Endothelial cell (in vitro differentiated cells): ENCODE measurements around the gene PLD1. TPM values are rescaled to one million over a fixed set of nuclear protein-coding genes. Genes with fewer than 3 reads are reported as not detected.

Experiments
- DNase-seq: peaks from one replicate; pipeline ENCODE4 v3.0.0; 2021; ENCODE audit warnings: low spot score
- H3K27ac Mint-ChIP-seq: one replicate; pipeline ENCODE4 v1.8.0; 2021; ENCODE audit warnings: mixed read lengths, inconsistent platforms; ENCODE audit not compliant: unreplicated experiment
- H3K27me3 Mint-ChIP-seq: one replicate; pipeline ENCODE4 v1.8.0; 2021; ENCODE audit warnings: mild to moderate bottlenecking, moderate library complexity, mixed read lengths, inconsistent platforms; ENCODE audit not compliant: unreplicated experiment
- H3K36me3 Mint-ChIP-seq: one replicate; pipeline ENCODE4 v1.8.0; 2021; ENCODE audit warnings: mild to moderate bottlenecking, low read depth, mixed read lengths, inconsistent platforms; ENCODE audit not compliant: unreplicated experiment
- H3K4me1 Mint-ChIP-seq: one replicate; pipeline ENCODE4 v1.8.0; 2021; ENCODE audit warnings: mild to moderate bottlenecking, mixed read lengths, inconsistent platforms; ENCODE audit not compliant: unreplicated experiment
- H3K4me3 Mint-ChIP-seq: one replicate; pipeline ENCODE4 v1.8.0; 2021; ENCODE audit warnings: mild to moderate bottlenecking, mixed read lengths, inconsistent platforms; ENCODE audit not compliant: unreplicated experiment
- H3K9me3 Mint-ChIP-seq: one replicate; pipeline ENCODE4 v1.8.0; 2021; ENCODE audit warnings: mixed read lengths, inconsistent platforms; ENCODE audit not compliant: unreplicated experiment
- CTCF ChIP-seq: fragments of 200-600 bp; sonication (generic); IDR thresholded peaks from one replicate; pipeline ENCODE4 v1.5.0; 2021; ENCODE audit warnings: antibody characterized with exemption; ENCODE audit not compliant: unreplicated experiment
- total RNA-seq: library from RNA; stranded (reverse); fragmentation: NEBNext Ultra II Directional; extraction: Animal tissue kit (Norgen Biotek cat#: 25700); gene quantifications from one replicate; pipeline ENCODE4 v1.2.1, GENCODE V29; 2021; ENCODE audit not compliant: unreplicated experiment

The PLD1 gene
- total RNA-seq, 1 donor from 2014 or later = 61.5 TPM

DNA sequence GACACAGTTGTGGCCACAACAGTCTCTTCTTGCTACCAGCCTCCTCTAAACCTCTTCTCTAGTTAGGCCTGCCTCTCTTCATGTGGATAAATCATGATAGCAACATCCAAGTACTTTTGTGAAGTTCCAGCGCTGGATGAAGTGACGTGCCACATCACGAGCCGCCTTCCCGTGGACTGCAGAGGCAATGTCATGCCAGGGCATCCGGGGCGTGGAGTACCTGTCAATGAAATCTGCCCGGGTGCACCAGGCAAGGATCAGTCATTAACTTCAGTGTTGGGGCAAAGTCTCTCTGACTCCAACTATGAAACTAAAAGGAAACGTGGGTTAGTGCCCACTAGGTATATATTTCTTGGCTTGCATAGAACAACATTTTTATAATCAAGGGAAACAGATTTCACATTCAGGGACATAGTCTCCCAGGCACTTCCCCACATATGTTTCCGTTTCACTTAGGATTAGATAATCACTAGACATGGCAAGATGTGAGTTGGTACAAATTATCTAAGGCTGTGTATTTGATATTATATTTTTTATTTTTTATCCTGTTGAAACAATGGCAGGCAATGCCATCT lies 133.6 kb downstream of the PLD1 start:
- peaks cover 17% of the 10 kb centered on the region for H3K36me3 Mint-ChIP-seq
- no peak overlapping the region for H3K4me3 Mint-ChIP-seq
- DNase-seq = no peak
- no peaks in the 10 kb centered on the region for H3K4me1 Mint-ChIP-seq
- no peaks in the 10 kb centered on the region for H3K9me3 Mint-ChIP-seq
- no peak overlapping the region for H3K27ac Mint-ChIP-seq
- TF ChIP-seq CTCF = no peak
- H3K27me3 Mint-ChIP-seq = no peaks in the 10 kb centered on the region

DNA sequence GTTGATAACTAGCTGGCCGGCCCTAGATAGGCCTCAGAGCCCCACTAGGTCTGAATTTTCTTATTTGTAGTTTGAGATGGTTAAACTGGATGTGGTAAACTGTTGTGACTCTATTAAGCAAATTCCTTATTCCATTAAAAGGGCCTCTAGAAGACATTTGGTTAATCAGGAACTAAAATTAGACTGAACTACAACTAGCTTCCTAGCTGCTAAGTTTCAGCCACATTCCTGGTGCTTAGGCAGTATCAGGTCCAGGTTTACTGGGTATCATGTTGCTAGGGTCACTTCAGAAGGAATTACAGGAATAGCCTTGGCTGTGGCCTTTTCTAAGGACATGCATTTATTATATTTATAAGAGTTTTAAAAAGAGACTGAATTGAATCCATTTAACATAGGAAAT lies 136.3 kb downstream of the PLD1 start:
- no peak for TF ChIP-seq CTCF
- no peak overlapping the region for H3K4me3 Mint-ChIP-seq
- no peaks in the 10 kb centered on the region for H3K9me3 Mint-ChIP-seq
- DNase-seq = no peak
- peaks cover 4% of the 10 kb centered on the region for H3K4me1 Mint-ChIP-seq
- no peak overlapping the region for H3K27ac Mint-ChIP-seq
- H3K36me3 Mint-ChIP-seq = peaks cover 17% of the 10 kb centered on the region
- H3K27me3 Mint-ChIP-seq = no peaks in the 10 kb centered on the region

DNA sequence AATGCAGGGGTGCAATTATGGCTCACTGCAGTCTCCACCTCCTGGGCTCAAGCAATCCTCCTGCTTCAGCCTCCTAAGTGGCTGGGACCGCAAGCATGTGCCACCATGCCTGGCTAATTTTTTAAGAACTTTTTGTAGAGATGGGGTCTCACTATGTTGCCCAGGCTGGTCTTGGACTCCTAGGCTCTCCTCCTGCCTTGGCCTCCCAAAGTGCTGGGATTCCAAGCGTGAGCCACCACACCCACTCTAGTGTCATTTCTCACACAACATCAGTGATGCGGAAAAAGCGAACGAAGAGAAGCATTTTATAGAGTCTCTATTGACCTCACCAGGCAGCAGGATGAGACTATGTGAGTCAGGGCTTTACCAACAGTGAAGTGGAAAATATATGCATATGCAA lies 137.7 kb downstream of the PLD1 start:
- no peak for DNase-seq
- Mint-ChIP-seq H3K36me3 (peaks cover 14% of the 10 kb centered on the region), H3K27me3 (peaks cover 1% of the 10 kb centered on the region), H3K4me1 (peaks cover 7% of the 10 kb centered on the region), H3K4me3 (no peak overlapping the region), H3K9me3 (no peaks in the 10 kb centered on the region), H3K27ac (no peak overlapping the region)
- no peak for TF ChIP-seq CTCF

GRCh38 chr3:171672124-171672523 lies 138.2 kb downstream of the PLD1 start:
- peaks cover 15% of the 10 kb centered on the region for H3K36me3 Mint-ChIP-seq
- no peak for TF ChIP-seq CTCF
- H3K9me3 Mint-ChIP-seq = no peaks in the 10 kb centered on the region
- no peak overlapping the region for H3K4me3 Mint-ChIP-seq
- H3K27me3 Mint-ChIP-seq = peaks cover 1% of the 10 kb centered on the region
- H3K27ac Mint-ChIP-seq = no peak overlapping the region
- H3K4me1 Mint-ChIP-seq = peaks cover 7% of the 10 kb centered on the region
- no peak for DNase-seq

- no peak for TF ChIP-seq CTCF
- no peak overlapping the region for H3K27ac Mint-ChIP-seq
- no peak for DNase-seq
- H3K9me3 Mint-ChIP-seq = no peaks in the 10 kb centered on the region
- H3K27me3 Mint-ChIP-seq = peaks cover 1% of the 10 kb centered on the region
- no peak overlapping the region for H3K4me3 Mint-ChIP-seq
- peaks cover 15% of the 10 kb centered on the region for H3K36me3 Mint-ChIP-seq
- peaks cover 7% of the 10 kb centered on the region for H3K4me1 Mint-ChIP-seq
These were observed 138.6 kb downstream of the PLD1 start for GRCh38 chr3:171671709-171672108.
